ENCODE measurements around the gene UBE2E2. TPM values are rescaled to one million over a fixed set of nuclear protein-coding genes. Genes with fewer than 3 reads are reported as not detected.
"Not testable (repeated sequence)": the region's sequence is repeated elsewhere in the genome, so short reads cannot be mapped to it uniquely, and the experiment has no call there.

Gene UBE2E2
- 10 to 100 TPM; 46.7 to 78.8 (median 65.9) TPM for polyA plus RNA-seq (ENCODE audit: insufficient read length in 4 of 4)

GRCh38 chr3:23202921-23203707, at the start of gene UBE2E2:
UBE2E2 (plus strand) TSS chr3:23203327.
- DNase-seq (ENCODE audit: low read depth in 4 of 4, low spot score in 3 of 4), result peak; percentile 50 to 73 (median 58)

DNA sequence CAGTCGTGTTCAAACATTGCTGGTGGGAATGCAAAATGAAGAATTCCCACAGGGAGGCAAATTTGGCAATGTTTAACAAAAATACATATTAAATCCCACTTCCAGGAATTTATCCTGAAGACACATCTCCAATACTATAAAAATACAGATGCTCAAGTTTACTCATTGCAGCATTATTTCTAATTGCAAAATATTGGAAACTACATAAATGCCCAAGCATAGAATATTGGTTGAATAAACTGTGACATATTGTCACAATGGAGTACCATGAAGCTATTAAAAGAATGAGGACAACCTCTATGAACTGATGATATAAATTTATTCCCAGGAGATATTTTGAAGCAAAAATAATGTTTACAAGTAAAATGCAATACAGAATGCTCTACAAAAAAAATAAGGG, 49.7 kb upstream of the UBE2E2 start:
- no peak for DNase-seq (ENCODE audit: low read depth in 4 of 4, low spot score in 3 of 4)

- no peak for DNase-seq (ENCODE audit: low read depth in 4 of 4, low spot score in 3 of 4)
These were observed 45.8 kb upstream of the UBE2E2 start for GRCh38 chr3:23157331-23157730.

DNA sequence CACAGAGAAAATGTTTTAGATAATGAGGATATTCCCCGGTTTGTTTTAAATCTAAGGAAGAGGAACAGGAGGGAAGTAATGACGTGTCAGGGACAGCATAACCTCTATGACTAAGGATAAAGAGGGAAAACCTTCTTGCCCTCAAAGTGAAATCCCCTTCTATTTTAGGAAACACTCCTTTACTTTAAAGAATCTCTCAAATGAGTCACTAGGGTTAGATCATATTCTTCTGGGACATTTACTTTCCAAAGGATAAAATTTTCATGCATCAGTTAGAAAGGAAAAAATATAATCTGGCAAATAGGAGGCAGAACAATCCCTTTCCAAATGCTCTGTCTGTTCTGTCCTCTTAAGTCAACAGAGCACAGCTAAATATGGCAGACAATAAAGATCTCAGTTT, 43.2 kb upstream of the UBE2E2 start:
- DNase-seq (ENCODE audit: low read depth in 4 of 4, low spot score in 3 of 4), result no peak

DNA sequence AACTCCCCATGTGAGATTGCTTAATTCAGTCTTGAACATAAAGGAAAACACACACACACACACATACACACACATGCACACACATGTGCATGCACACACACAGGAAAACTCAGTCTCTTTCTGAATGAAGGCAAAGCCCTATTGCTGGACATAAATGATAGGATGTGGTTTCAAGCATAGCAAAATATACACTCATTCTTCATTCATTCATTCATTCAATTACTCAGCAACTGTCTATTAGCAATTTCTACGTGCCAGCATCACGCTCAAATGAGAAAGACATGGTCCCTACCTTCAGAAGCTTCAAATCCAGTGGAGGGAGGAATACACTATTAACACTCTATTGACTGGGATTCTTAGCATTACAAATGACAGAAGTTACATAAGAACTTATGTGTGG, 41.8 kb upstream of the UBE2E2 start:
- DNase-seq (ENCODE audit: low read depth in 4 of 4, low spot score in 3 of 4), result no peak

- no peak for DNase-seq (ENCODE audit: low read depth in 4 of 4, low spot score in 3 of 4)
These were observed 41.1 kb upstream of the UBE2E2 start for GRCh38 chr3:23161896-23162570.

GRCh38 chr3:23162934-23163333, 40.2 kb upstream of the UBE2E2 start:
- no peak for DNase-seq (ENCODE audit: low read depth in 4 of 4, low spot score in 3 of 4)

DNA sequence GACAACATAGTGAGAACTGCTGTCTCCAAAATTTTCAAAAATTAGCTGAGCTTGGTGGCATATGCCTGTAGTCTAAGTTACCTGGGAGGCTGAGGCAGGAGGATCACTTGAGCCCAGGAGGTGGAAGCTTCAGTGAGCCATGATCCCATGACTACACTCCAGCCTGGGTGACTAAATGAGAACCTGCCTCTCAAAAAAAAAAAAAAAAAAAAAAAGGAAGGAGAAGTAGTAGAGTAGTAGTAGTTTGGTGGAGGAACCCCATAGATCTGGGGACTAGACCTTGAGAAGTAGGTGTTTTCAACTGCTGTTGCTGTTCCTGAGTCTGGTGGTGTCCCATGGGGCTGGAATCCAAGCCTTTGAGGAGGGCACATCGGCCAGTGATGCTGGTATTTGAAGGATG, 38.4 kb upstream of the UBE2E2 start:
- no peak for DNase-seq (ENCODE audit: low read depth in 4 of 4, low spot score in 3 of 4)

DNA sequence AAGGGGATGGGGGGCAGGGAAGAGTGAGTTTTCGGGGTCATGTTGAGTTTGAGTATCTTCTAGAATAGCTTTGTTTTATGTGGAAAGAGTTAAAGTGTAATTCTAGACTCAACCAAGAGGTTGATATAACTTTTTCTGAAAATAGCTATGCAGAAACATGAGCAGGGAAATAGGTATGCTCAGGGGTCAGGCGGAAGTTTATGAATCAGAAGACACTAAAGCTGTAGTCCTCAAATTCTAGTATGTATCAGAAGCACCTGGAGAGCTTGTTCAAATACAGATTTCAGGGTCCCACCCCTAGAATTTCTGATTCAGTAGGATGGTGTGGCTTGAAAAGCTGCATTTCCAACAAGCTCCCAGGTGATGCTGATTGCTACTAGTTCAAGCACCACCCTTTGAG, 37.6 kb upstream of the UBE2E2 start:
- DNase-seq (ENCODE audit: low read depth in 4 of 4, low spot score in 3 of 4), result no peak

DNA sequence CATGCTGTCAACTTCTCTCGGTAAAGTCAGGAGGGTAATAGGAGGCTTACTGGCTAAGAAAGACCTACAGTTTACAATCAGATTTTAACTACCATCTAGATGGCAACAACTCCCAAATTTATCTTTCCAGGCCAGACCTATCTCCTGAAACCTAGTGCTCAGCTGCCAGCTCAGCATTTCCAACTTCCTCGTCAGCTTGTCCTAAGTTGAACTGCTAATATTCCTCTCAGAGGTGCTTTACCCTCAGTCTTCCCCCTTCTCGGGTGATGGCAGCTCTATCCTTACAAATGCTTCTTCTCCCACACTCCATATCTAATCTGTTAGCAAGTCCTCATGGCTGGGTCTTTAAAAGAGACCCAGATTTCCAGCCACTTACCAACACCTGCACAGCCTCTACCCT, 36.9 kb upstream of the UBE2E2 start:
- no peak for DNase-seq (ENCODE audit: low read depth in 4 of 4, low spot score in 3 of 4)

GRCh38 chr3:23166845-23167244, 36.3 kb upstream of the UBE2E2 start:
- DNase-seq (ENCODE audit: low read depth in 4 of 4, low spot score in 3 of 4), result no peak

GRCh38 chr3:23169551-23169950, 33.6 kb upstream of the UBE2E2 start:
- DNase-seq (ENCODE audit: low read depth in 4 of 4, low spot score in 3 of 4), result no peak

DNA sequence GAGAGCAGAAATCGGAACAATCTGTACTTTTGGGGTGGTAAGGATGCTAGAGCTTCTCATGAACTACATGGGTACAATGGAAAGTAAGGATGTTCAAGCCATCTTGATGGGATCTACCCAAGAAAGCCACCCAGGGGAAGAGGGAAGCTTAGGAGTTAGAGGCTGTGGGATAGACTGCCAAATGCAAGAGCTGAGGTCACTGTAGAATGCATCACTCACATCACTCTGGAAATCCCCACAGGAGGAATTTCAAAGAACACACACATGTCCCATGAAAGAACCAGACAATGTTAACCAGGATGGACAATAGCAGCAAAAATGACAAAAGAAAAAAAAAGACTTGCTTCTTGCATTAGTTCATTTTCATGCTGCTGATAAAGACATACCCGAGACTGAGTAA, 32.8 kb upstream of the UBE2E2 start:
- no peak for DNase-seq (ENCODE audit: low read depth in 4 of 4, low spot score in 3 of 4)

- no peak for DNase-seq (ENCODE audit: low read depth in 4 of 4, low spot score in 3 of 4)
These were observed 31.1 kb upstream of the UBE2E2 start for GRCh38 chr3:23172059-23172458.

DNA sequence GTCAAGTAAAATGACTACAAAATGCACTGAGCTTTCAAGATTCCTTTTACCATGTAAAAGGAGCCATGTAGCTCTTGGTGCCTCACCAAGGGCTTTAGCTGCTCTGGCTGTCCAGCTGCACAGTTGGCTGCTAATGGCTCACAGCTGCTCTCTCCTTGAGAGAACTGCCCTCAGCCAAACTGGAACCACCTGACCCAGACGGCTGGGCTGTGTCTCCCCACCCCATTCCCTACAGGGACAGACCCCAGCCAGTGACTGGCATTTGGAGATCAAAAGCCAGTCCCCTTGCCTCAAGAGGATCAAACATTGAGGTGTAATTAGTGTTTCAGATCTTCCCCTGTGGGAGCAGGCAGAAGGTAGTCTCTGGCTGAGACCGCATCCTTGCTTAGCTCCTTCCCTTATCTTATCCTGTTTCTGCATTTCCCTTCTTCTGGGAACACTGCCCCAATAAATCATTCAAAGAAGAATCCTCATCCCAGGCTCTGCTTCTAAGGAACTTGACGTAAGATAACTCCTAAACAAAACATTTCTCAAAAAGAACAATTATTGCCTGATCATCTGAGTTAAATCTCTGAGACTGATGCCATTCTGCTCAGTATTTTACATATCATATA, 28.6 kb upstream of the UBE2E2 start:
- no peak for DNase-seq (ENCODE audit: low read depth in 4 of 4, low spot score in 3 of 4)

- no peak for DNase-seq (ENCODE audit: low read depth in 4 of 4, low spot score in 3 of 4)
These were observed 27.6 kb upstream of the UBE2E2 start for GRCh38 chr3:23175341-23176083.

GRCh38 chr3:23176839-23177238, 26.3 kb upstream of the UBE2E2 start:
- DNase-seq (ENCODE audit: low read depth in 4 of 4, low spot score in 3 of 4), result not testable (repeated sequence)

GRCh38 chr3:23182996-23183513, 20.1 kb upstream of the UBE2E2 start:
- DNase-seq (ENCODE audit: low read depth in 4 of 4, low spot score in 3 of 4), result no peak

DNA sequence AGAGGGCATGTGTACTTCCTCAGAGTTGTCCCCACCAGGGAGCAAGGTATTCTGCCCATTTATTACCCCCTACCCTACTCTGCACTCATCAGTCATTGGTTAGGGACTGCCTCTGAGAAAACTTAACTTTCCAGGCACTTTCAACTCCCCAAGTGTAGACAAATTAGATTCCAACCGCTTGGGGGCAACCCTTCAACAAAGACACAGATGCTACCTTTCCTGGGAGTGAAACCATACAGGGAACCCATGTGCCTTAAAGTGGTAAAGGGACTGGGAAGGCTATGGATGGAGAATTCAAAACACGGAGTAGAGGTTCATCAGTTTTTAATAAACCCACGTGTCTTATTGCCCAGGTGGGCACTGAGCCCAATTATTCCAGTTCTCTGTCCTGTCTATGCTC, 19.4 kb upstream of the UBE2E2 start:
- DNase-seq (ENCODE audit: low read depth in 4 of 4, low spot score in 3 of 4), result peak in 3 of 4 donors; percentile 15 to 28 (median 18)

GRCh38 chr3:23185861-23186260, 17.3 kb upstream of the UBE2E2 start:
- DNase-seq (ENCODE audit: low read depth in 4 of 4, low spot score in 3 of 4), result no peak

DNA sequence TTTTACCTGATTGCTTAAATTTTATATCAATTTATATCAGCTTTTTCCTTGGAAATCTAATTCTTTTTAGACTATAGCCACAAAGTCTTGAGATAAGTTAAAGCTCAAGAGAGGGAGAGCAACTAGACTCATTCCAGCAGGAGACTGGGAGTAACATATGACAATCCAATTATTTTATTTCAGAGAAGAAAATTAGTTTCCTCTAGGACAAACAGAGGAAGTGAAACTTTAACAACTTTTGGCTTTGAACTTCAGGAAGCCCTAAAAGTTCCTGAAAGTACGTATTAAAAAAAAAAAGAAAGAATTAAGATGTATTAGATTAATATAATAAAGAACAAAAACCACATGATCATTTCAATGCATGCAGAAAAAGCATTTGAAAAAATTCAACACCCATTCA, 13.9 kb upstream of the UBE2E2 start:
- no peak for DNase-seq (ENCODE audit: low read depth in 4 of 4, low spot score in 3 of 4)

Data from left renal pelvis (tissue), 4 donors.